Measurements from ENCODE around the gene SLC1A3. TPM values are rescaled to one million over a fixed set of nuclear protein-coding genes. Genes with fewer than 3 reads are reported as not detected.

Gene SLC1A3
- total and polyA plus RNA-seq, 2 of the 4 experiments (the other 2 are of a cell fraction), result 0.27 to 1.3 TPM

GRCh38 chr5:36658038-36658756, 51.8 kb downstream of the SLC1A3 start:
- Histone ChIP-seq H3K9me3 (ENCODE audit: control insufficient read depth, insufficient read depth, low read length) (no peaks in the 10 kb centered on the region), H3K36me3 (ENCODE audit: control insufficient read depth, insufficient read depth, low read length) (no peaks in the 10 kb centered on the region), H2AK5ac (ENCODE audit: low read depth, low read length) (peak overlapping the region; percentile 45), H2BK20ac (ENCODE audit: low read depth, low read length) (peak overlapping the region; percentile 52; the same call in 1 of the 2 replicates), H3K79me1 (ENCODE audit: low read depth in 1 of 2, low read length in 2 of 2) (no peaks in the 10 kb centered on the region), H4K20me1 (ENCODE audit: insufficient read depth, low read length) (no peaks in the 10 kb centered on the region), H2BK15ac (ENCODE audit: low read depth, low read length) (peak overlapping the region; percentile 67), H4K91ac (ENCODE audit: insufficient read depth, low read depth, low read length) (peak overlapping the region; percentile 12; the same call in 1 of the 2 replicates), H2AFZ (replicated peaks; ENCODE audit: low read length, poor library complexity) (peak overlapping the region; percentile 65), H4K8ac (ENCODE audit: low read depth in 2 of 2, low read length in 2 of 2) (peak overlapping the region; percentile 14 to 42; a peak in 2 of 4 replicates), H3K14ac (replicated peaks; ENCODE audit: low read depth, low read length) (peak overlapping the region; percentile 68), H3K4me1 (ENCODE audit: control insufficient read depth, insufficient read depth, low read length) (peaks cover 5% of the 10 kb centered on the region), H3K27ac (ENCODE audit: insufficient read depth, low read length) (peak overlapping the region; percentile 47), H2BK120ac (ENCODE audit: low read depth, low read length) (peak overlapping the region; percentile 80; the same call in 1 of the 2 replicates), H3K27me3 (ENCODE audit: control insufficient read depth, insufficient read depth, low read length) (no peaks in the 10 kb centered on the region), H3K9ac (ENCODE audit: low read depth, low read length) (no peak overlapping the region), H3K56ac (ENCODE audit: extremely low read depth, insufficient read depth, low read length) (peak overlapping the region; percentile 45), H3K4ac (ENCODE audit: low read depth, low read length) (peak overlapping the region; percentile 69; the same call in 1 of the 2 replicates), H3K23ac (ENCODE audit: low read depth, low read length) (peak overlapping the region; percentile 39; the same call in 1 of the 2 replicates), H2AK9ac (replicated peaks; ENCODE audit: low read depth, low read length, poor library complexity) (no peak overlapping the region), H2BK5ac (ENCODE audit: low read depth, low read length, poor library complexity, severe bottlenecking) (peak overlapping the region; percentile 41), H3K4me2 (ENCODE audit: low read depth, low read length) (no peak overlapping the region), H4K5ac (ENCODE audit: low read depth, low read length) (peak overlapping the region; percentile 25), H3K4me3 (ENCODE audit: insufficient read depth, low read depth, low read length) (no peak overlapping the region), H3K18ac (ENCODE audit: low read depth, low read length) (peak overlapping the region; percentile 57), H3K9me1 (ENCODE audit: insufficient read depth, low read length) (peaks cover 14% of the 10 kb centered on the region; the same call in 1 of the 2 replicates)
- no TSS peak for BruUV-seq (replicated peaks)
- ATAC-seq (ENCODE audit: low read depth) (peak; percentile 3; the same call in 1 of the 2 replicates), DNase-seq (peak; percentile 10)
- ChIA-PET CTCF (no interaction called here), POLR2A (ENCODE audit: unreplicated experiment) (no interaction called here)
- intact Hi-C loops (cut with micrococcal nuclease) (no loop called here), dilution Hi-C loops (cut with HindIII; ENCODE audit: low sequenced_read_pairs, unreplicated experiment) (no loop called here), in situ Hi-C loops (cut with MboI; ENCODE audit: low sequenced_read_pairs) (no loop called here)
- 76% methylated on average over 3 of the region's 8 CpGs; no CpG with 5 or more reads in 1 of the 2 experiments for WGBS, 2 experiments (ENCODE audit: extremely low coverage in 2 of 2, insufficient read length in 1 of 2)
- TF ChIP-seq SMC3 (IDR thresholded peaks at IDR 0.05; ENCODE audit: low read depth, low read length), result no peak
- TF ChIP-seq, protein P1, sequence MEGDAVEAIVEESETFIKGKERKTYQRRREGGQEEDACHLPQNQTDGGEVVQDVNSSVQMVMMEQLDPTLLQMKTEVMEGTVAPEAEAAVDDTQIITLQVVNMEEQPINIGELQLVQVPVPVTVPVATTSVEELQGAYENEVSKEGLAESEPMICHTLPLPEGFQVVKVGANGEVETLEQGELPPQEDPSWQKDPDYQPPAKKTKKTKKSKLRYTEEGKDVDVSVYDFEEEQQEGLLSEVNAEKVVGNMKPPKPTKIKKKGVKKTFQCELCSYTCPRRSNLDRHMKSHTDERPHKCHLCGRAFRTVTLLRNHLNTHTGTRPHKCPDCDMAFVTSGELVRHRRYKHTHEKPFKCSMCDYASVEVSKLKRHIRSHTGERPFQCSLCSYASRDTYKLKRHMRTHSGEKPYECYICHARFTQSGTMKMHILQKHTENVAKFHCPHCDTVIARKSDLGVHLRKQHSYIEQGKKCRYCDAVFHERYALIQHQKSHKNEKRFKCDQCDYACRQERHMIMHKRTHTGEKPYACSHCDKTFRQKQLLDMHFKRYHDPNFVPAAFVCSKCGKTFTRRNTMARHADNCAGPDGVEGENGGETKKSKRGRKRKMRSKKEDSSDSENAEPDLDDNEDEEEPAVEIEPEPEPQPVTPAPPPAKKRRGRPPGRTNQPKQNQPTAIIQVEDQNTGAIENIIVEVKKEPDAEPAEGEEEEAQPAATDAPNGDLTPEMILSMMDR (conservative IDR thresholded peaks at IDR 0.05; ENCODE audit: low read depth, low read length), result no peak
